ENCODE measurements around the gene RABGGTA. TPM values are rescaled to one million over a fixed set of nuclear protein-coding genes. Genes with fewer than 3 reads are reported as not detected.

Gene RABGGTA
- total RNA-seq, 1 donor from 2014 or later: 54.9 TPM

DNA sequence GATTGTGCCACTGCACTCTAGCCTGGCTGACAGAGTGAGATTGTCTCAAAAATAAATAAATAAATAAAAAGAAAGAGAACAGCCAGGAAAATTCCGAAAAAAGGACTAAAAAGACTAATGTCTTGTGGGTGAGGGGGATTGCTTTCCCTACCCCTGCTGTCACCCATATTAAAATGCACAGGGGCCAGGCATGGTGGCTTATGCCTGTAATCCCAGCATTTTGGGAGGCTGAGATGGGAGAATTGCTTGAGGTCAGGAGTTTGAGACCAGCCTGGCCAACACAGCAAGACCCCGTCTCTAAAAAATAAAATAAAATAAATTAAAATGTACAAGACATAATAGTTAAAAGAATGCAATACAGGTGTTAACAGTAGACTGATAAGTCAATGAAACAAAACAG lies 22.1 kb upstream of the RABGGTA start:
- Histone ChIP-seq H3K4me3 (no peak overlapping the region), H3K27me3 (no peaks in the 10 kb centered on the region), H3K36me3 (peaks cover 40 to 41% of the 10 kb centered on the region in 2 donors), H3K4me1 (no peaks in the 10 kb centered on the region), H3K9me3 (no peaks in the 10 kb centered on the region), H3K27ac (no peak overlapping the region)
- TF ChIP-seq, protein P1, sequence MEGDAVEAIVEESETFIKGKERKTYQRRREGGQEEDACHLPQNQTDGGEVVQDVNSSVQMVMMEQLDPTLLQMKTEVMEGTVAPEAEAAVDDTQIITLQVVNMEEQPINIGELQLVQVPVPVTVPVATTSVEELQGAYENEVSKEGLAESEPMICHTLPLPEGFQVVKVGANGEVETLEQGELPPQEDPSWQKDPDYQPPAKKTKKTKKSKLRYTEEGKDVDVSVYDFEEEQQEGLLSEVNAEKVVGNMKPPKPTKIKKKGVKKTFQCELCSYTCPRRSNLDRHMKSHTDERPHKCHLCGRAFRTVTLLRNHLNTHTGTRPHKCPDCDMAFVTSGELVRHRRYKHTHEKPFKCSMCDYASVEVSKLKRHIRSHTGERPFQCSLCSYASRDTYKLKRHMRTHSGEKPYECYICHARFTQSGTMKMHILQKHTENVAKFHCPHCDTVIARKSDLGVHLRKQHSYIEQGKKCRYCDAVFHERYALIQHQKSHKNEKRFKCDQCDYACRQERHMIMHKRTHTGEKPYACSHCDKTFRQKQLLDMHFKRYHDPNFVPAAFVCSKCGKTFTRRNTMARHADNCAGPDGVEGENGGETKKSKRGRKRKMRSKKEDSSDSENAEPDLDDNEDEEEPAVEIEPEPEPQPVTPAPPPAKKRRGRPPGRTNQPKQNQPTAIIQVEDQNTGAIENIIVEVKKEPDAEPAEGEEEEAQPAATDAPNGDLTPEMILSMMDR (IDR thresholded peaks at IDR 0.05): no peak
- no peak for DNase-seq (ENCODE audit: low spot score in 2 of 2)
- intact Hi-C loops (cut with DNase I): no loop called here

DNA sequence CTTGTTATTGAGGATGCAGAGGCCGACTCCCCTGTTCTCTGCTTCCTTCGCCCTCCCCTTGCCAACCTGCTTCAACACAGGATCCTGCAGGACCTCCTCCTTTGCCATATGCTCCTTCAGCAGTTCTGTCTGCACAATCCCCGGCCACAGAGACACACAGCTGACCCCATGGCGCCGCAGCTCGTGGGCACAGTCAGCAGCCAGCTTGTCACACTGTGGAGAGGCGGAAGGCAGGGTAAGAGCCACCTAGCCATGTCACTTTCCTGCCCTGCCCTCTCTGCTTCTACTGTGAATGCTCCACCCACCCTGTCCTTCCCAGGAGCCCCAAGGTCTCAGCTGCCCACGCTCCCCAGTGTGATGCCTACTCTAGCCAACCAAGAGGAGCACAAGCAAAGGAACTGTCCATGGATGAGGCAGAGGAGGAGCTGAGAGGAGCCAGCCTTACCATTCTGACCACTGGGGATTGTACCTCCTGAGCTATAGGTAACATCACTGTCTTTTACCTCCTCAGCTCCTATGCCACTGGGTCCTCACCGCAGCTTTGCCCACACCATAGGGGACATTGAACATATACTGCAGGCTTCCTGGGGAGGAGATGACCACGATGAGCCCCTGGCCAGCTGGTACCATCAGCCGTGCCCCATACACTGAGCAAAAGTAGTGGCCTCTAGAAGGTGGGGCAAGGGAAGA lies 20.9 kb upstream of the RABGGTA start:
- no peaks in the 10 kb centered on the region for H3K9me3 ChIP-seq
- no peak for DNase-seq (ENCODE audit: low spot score in 2 of 2)
- TF ChIP-seq, protein P1 (IDR thresholded peaks at IDR 0.05): no peak
- H3K36me3 ChIP-seq: peaks cover 40 to 41% of the 10 kb centered on the region in 2 donors
- no peak overlapping the region for H3K4me3 ChIP-seq
- no peaks in the 10 kb centered on the region for H3K27me3 ChIP-seq
- intact Hi-C loops (cut with DNase I): no loop called here
- H3K4me1 ChIP-seq: no peaks in the 10 kb centered on the region
- H3K27ac ChIP-seq: no peak overlapping the region

DNA sequence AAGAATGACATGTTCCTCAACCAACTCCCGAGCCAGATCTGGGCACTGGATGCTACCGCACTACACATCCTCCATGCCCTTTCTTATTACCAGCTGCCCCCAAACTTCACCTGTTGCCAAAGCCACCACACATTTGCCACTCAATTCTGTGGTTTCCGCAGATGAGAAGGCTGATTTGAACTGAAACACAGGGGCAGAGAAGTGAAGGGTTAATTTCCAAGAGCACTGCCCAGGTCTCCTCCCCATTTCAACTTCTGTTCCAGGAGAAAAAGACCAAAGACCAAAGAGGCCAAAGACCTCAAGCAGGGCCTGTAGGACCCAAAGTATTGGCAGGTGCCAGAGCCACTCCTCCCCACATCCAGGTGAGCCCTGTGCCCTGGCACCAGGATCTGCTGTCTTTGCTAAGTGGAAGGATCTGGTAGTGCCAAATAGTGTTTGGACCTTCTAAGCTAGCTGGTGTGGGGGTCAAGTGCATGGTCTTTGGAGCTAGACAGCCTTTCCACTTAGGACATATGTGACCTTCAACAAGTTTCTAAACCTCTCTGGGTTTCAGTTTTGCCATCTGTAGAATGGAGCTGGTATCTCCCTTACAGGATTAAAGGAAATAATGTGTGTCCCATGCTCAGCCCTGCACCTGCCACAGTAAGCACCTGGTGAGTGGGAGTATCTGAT lies 20.2 kb upstream of the RABGGTA start:
- Histone ChIP-seq H3K4me3 (no peak overlapping the region), H3K36me3 (peaks cover 40 to 41% of the 10 kb centered on the region in 2 donors), H3K27ac (no peak overlapping the region), H3K27me3 (no peaks in the 10 kb centered on the region), H3K9me3 (no peaks in the 10 kb centered on the region), H3K4me1 (no peaks in the 10 kb centered on the region)
- intact Hi-C loops (cut with DNase I): no loop called here
- DNase-seq (ENCODE audit: low spot score in 2 of 2): no peak
- TF ChIP-seq, protein P1 (IDR thresholded peaks at IDR 0.05): no peak

DNA sequence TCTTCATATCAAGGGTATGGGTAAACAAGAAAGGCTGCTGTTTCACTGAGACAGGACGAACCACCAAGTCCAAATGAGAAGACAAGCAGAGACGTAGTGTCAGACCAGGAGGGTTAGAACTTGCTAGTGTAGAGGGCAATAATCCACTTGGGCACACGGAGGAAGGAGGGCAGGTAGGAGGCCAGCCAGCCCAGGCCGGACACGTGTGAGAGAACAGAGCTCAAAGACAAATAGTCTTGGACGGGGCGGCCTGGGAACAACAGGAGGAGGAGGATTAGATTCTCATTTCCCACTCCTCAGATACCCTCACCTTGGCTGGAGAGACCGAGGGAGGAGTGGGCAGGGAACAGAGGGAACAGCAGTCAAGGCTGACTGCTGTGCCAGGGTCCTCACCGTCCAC lies 19.3 kb upstream of the RABGGTA start:
- H3K4me3 ChIP-seq: no peak overlapping the region
- no peak overlapping the region for H3K27ac ChIP-seq
- H3K27me3 ChIP-seq: no peaks in the 10 kb centered on the region
- DNase-seq (ENCODE audit: low spot score in 2 of 2): no peak
- TF ChIP-seq, protein P1 (IDR thresholded peaks at IDR 0.05): no peak
- H3K9me3 ChIP-seq: no peaks in the 10 kb centered on the region
- intact Hi-C loops (cut with DNase I): no loop called here
- no peaks in the 10 kb centered on the region for H3K4me1 ChIP-seq
- peaks cover 32 to 34% of the 10 kb centered on the region in 2 donors for H3K36me3 ChIP-seq

DNA sequence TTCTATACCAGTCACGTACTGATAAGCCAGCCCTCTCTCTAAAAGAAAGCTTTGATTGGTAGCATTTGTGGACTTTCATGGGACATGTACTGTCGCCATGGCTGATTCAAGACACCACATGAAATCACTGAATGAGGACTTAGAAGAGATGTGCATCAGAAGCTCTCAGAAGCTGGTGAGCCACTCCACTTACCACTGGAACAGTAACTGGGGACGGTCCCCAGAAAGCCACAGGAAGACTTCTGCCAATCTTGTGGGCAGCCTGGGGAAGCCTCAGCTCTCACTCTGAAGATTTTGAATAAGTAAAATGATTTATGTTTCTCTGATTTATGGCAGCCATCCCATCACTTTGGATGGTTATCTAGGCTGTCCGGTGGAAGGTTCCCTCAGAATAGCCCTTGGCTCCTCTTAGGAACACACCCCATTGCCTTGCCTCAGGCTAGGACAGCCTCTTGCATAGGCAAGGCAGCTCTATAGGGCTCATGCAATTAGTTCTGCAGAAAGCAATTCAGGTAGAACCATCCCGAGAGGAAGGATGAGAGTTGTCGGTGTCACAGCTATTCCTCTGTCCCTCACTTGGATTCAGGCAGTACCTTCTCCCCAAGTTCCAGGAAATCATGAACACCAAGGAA lies 18.4 kb upstream of the RABGGTA start:
- Histone ChIP-seq H3K36me3 (peaks cover 28 to 33% of the 10 kb centered on the region in 2 donors), H3K4me3 (no peak overlapping the region), H3K27me3 (no peaks in the 10 kb centered on the region), H3K27ac (no peak overlapping the region), H3K9me3 (no peaks in the 10 kb centered on the region), H3K4me1 (no peaks in the 10 kb centered on the region)
- TF ChIP-seq, protein P1 (IDR thresholded peaks at IDR 0.05): no peak
- intact Hi-C loops (cut with DNase I): no loop called here
- DNase-seq (ENCODE audit: low spot score in 2 of 2): no peak
